Adrenal gland (tissue), 5 donors: Measurements from ENCODE around the gene ICAM1.

Experiments used
- CTCF ChIP-seq, 6 experiments: fragments of 450-650 bp in 4 of 6; fragments of 200-600 bp in 2 of 6; sonication (generic) in 1 of 6; IDR thresholded peaks; 1 replicate in 5 of 6; 2 replicates in 1 of 6; pipeline versions ENCODE4 v1.5.1 to v1.8.0; 2016 to 2021; ENCODE audit warnings: antibody characterized with exemption in 6 of 6, mild to moderate bottlenecking in 2 of 6, moderate library complexity in 1 of 6
- POLR2A ChIP-seq, 2 donors: fragments of 450-650 bp; IDR thresholded peaks; one replicate each; pipeline ENCODE4 v1.6.1; 2017; ENCODE audit warnings: antibody characterized with exemption in 2 of 2, mild to moderate bottlenecking in 2 of 2, moderate library complexity in 1 of 2
- donor health status: DM: no; HTN: no; CAD: no.

GRCh38 chr19:10228393-10228792, 42.5 kb upstream of the ICAM1 start:
- no peak for TF ChIP-seq POLR2A (IDR thresholded peaks at IDR 0.05)
- TF ChIP-seq CTCF (IDR thresholded peaks at IDR 0.05) = no peak
